ENCODE data around the gene F2R. TPM values are rescaled to one million over a fixed set of nuclear protein-coding genes. Genes with fewer than 3 reads are reported as not detected.

The F2R gene
- total and polyA plus RNA-seq, 2 of the 8 experiments (the other 6 are each of a cell fraction or from before 2014, with no cell fraction given), result 23.8 to 29.1 TPM

GRCh38 chr5:76684756-76685519, 31.0 kb upstream of the F2R start (continued):
- TF ChIP-seq CHD7 (IDR thresholded peaks at IDR 0.05; ENCODE audit: insufficient replicate concordance, low read length) (no peak), RXRA (IDR thresholded peaks at IDR 0.05; ENCODE audit: insufficient read depth, low read depth, low read length) (no peak), RFX5 (IDR thresholded peaks at IDR 0.05; ENCODE audit: borderline replicate concordance, low read depth, low read length) (no peak), CEBPB (IDR thresholded peaks at IDR 0.05; ENCODE audit: low read depth, low read length) (no peak)

All from H1 (cell line).